OCI-LY1 (cell line): ENCODE measurements around the gene OPRM1.

Experiments used
- H2AFZ ChIP-seq: fragments of 200-600 bp; sonication (generic), shearing (Covaris generic); 2 replicates; pipeline ENCODE4 v1.6.0; 2014; ENCODE audit warnings: antibody characterized with exemption, mild to moderate bottlenecking, low read length
- H3F3A ChIP-seq: fragments of 200-600 bp; sonication (generic), shearing (Covaris generic); 2 replicates; pipeline ENCODE4 v1.6.0; 2014; ENCODE audit warnings: mild to moderate bottlenecking, antibody characterized with exemption, low read length, moderate library complexity; ENCODE audit not compliant: insufficient read depth
- H3K27ac ChIP-seq: fragments of 200-600 bp; sonication (generic); 2 replicates; pipeline ENCODE4 v1.5.1; 2014; ENCODE audit warnings: low read length, mixed run types, mild to moderate bottlenecking, low read depth; ENCODE audit not compliant: poor library complexity, severe bottlenecking
- H3K27me3 ChIP-seq: fragments of 200-600 bp; sonication (generic); 2 replicates; pipeline ENCODE4 v1.6.0; 2014; ENCODE audit warnings: antibody characterized with exemption, mild to moderate bottlenecking, low read length, moderate library complexity; ENCODE audit not compliant: insufficient read depth
- H3K36me3 ChIP-seq: fragments of 200-600 bp; sonication (generic); 2 replicates; pipeline ENCODE4 v1.6.1; 2014; ENCODE audit warnings: mild to moderate bottlenecking, antibody characterized with exemption, low read length, moderate library complexity, mixed read lengths; ENCODE audit not compliant: insufficient read depth
- H3K4me1 ChIP-seq: fragments of 200-600 bp; sonication (generic); 2 replicates; pipeline ENCODE4 v1.5.1; 2014; ENCODE audit warnings: mild to moderate bottlenecking, low read length, moderate library complexity; ENCODE audit not compliant: insufficient read depth, severe bottlenecking
- H3K4me2 ChIP-seq: fragments of 200-600 bp; sonication (generic), shearing (Covaris generic); 2 replicates; pipeline ENCODE4 v1.6.1; 2014; ENCODE audit warnings: low read length
- H3K4me3 ChIP-seq: fragments of 200-600 bp; sonication (generic); 2 replicates; pipeline ENCODE4 v1.5.1; 2014; ENCODE audit warnings: low read length, low read depth, mild to moderate bottlenecking, mixed read lengths; ENCODE audit not compliant: poor library complexity, severe bottlenecking
- H3K79me2 ChIP-seq: fragments of 200-600 bp; shearing (Covaris generic); 2 replicates; pipeline ENCODE4 v1.6.1; 2016; ENCODE audit warnings: mixed run types, low read length, mixed read lengths; ENCODE audit not compliant: insufficient read depth
- H3K9ac ChIP-seq: fragments of 200-600 bp; sonication (generic), shearing (Covaris generic); 2 replicates; pipeline ENCODE4 v1.6.1; 2014; ENCODE audit warnings: mild to moderate bottlenecking, low read length, mixed read lengths
- H3K9me2 ChIP-seq: fragments of 200-600 bp; sonication (generic), shearing (Covaris generic); 2 replicates; pipeline ENCODE4 v1.6.1; 2014; ENCODE audit warnings: low read depth, mild to moderate bottlenecking, low read length, mixed read lengths
- H3K9me3 ChIP-seq: fragments of 200-600 bp; shearing (Covaris generic); 2 replicates; pipeline ENCODE4 v1.6.1; 2014; ENCODE audit warnings: low read length, mixed read lengths
- H4K20me1 ChIP-seq: fragments of 200-600 bp; sonication (generic), shearing (Covaris generic); 2 replicates; pipeline ENCODE4 v1.6.0; 2016; ENCODE audit warnings: mild to moderate bottlenecking, low read length; ENCODE audit not compliant: insufficient read depth
- EZH2 ChIP-seq: fragments of 200-600 bp; sonication (generic), shearing (Covaris generic); IDR thresholded peaks from 2 replicates; pipeline ENCODE4 v1.8.0; 2017; ENCODE audit warnings: borderline replicate concordance, mixed run types, mild to moderate bottlenecking, antibody characterized with exemption, low read length, moderate library complexity, mixed read lengths
- TF ChIP-seq, protein P1 (sequence below): fragments of 200-600 bp; sonication (generic), shearing (Covaris generic); IDR thresholded peaks from 2 replicates; pipeline ENCODE4 v1.5.1; 2017; ENCODE audit warnings: mild to moderate bottlenecking, antibody characterized with exemption, low read length, moderate library complexity, mixed read lengths

Gene OPRM1

DNA sequence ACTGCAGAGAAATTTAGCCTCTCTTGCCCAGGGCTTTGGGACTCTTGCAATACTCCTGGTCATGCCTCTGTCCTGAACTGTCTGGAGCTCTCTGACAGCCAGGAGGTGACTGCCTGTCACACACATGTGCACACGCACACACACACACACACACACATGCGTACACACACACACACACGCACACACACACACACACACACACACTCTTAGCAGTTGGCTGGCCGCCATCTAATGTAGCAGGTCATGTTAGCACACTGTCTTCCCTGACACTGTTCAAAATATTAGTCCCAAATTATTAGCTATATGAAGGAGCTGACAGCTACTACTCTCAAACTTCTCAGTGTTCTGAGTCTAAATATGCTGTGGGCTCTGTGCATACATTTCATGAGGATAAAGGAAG is 256.7 kb downstream of the OPRM1 start:
- Histone ChIP-seq H3K27me3 (no peaks in the 10 kb centered on the region), H3K9me3 (no peaks in the 10 kb centered on the region), H4K20me1 (no peaks in the 10 kb centered on the region), H3K79me2 (no peaks in the 10 kb centered on the region), H3K27ac (no peak overlapping the region), H3K9ac (no peak overlapping the region), H3F3A (no peaks in the 10 kb centered on the region), H3K4me1 (no peaks in the 10 kb centered on the region), H3K4me2 (no peak overlapping the region), H3K9me2 (no peaks in the 10 kb centered on the region), H3K36me3 (no peaks in the 10 kb centered on the region), H2AFZ (no peak overlapping the region), H3K4me3 (no peak overlapping the region)
- no peak for TF ChIP-seq EZH2
- TF ChIP-seq, protein P1, sequence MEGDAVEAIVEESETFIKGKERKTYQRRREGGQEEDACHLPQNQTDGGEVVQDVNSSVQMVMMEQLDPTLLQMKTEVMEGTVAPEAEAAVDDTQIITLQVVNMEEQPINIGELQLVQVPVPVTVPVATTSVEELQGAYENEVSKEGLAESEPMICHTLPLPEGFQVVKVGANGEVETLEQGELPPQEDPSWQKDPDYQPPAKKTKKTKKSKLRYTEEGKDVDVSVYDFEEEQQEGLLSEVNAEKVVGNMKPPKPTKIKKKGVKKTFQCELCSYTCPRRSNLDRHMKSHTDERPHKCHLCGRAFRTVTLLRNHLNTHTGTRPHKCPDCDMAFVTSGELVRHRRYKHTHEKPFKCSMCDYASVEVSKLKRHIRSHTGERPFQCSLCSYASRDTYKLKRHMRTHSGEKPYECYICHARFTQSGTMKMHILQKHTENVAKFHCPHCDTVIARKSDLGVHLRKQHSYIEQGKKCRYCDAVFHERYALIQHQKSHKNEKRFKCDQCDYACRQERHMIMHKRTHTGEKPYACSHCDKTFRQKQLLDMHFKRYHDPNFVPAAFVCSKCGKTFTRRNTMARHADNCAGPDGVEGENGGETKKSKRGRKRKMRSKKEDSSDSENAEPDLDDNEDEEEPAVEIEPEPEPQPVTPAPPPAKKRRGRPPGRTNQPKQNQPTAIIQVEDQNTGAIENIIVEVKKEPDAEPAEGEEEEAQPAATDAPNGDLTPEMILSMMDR, result no peak
